SK-N-SH treated with all-trans-retinoic acid at 6 μM for 48 hours (cell line): ENCODE data around the gene ZBTB38.

Experiments used
- TF ChIP-seq, protein P1 (sequence below): fragments of 250-450 bp; sonication (Bioruptor Pico); IDR thresholded peaks from 2 replicates; pipeline ENCODE4 v1.5.1; 2020; ENCODE audit warnings: low read depth, mild to moderate bottlenecking, moderate library complexity
- TF ChIP-seq, protein P2 (sequence below): fragments of 250-450 bp; sonication (Bioruptor Pico); IDR thresholded peaks from 2 replicates; pipeline ENCODE4 v1.5.0; 2020; ENCODE audit warnings: mild to moderate bottlenecking, moderate library complexity

DNA sequence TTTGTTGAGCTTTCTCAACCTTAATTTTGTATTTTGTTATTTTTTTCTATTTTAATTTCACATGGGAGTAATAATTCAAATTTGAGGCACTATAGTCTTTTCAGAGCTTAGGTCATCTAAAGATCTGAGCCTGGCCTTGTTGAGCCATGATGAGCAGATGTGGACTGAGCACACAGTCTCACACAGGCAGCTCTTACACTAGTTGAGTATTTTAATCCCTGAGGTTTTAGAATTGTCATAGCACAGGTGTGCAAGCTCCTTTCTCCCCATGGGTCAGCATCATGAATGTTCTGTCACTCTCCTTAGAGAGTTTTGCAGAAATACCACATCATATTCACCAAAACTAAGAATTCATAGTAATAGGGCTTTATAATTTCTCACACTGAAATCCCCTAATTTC lies 4.9 kb downstream of the ZBTB38 start:
- TF ChIP-seq, protein P1, sequence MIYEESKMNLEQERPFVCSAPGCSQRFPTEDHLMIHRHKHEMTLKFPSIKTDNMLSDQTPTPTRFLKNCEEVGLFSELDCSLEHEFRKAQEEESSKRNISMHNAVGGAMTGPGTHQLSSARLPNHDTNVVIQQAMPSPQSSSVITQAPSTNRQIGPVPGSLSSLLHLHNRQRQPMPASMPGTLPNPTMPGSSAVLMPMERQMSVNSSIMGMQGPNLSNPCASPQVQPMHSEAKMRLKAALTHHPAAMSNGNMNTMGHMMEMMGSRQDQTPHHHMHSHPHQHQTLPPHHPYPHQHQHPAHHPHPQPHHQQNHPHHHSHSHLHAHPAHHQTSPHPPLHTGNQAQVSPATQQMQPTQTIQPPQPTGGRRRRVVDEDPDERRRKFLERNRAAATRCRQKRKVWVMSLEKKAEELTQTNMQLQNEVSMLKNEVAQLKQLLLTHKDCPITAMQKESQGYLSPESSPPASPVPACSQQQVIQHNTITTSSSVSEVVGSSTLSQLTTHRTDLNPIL (CRISPR knock-in tag) = no peak
- TF ChIP-seq, protein P2, sequence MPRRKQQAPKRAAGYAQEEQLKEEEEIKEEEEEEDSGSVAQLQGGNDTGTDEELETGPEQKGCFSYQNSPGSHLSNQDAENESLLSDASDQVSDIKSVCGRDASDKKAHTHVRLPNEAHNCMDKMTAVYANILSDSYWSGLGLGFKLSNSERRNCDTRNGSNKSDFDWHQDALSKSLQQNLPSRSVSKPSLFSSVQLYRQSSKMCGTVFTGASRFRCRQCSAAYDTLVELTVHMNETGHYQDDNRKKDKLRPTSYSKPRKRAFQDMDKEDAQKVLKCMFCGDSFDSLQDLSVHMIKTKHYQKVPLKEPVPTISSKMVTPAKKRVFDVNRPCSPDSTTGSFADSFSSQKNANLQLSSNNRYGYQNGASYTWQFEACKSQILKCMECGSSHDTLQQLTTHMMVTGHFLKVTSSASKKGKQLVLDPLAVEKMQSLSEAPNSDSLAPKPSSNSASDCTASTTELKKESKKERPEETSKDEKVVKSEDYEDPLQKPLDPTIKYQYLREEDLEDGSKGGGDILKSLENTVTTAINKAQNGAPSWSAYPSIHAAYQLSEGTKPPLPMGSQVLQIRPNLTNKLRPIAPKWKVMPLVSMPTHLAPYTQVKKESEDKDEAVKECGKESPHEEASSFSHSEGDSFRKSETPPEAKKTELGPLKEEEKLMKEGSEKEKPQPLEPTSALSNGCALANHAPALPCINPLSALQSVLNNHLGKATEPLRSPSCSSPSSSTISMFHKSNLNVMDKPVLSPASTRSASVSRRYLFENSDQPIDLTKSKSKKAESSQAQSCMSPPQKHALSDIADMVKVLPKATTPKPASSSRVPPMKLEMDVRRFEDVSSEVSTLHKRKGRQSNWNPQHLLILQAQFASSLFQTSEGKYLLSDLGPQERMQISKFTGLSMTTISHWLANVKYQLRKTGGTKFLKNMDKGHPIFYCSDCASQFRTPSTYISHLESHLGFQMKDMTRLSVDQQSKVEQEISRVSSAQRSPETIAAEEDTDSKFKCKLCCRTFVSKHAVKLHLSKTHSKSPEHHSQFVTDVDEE (CRISPR knock-in tag) = no peak
